Measurements from ENCODE around the gene RAB11FIP3. TPM values are rescaled to one million over a fixed set of nuclear protein-coding genes. Genes with fewer than 3 reads are reported as not detected.

Gene RAB11FIP3
- total RNA-seq, 2 donors from 2014 or later, result 19.9 to 43.8 TPM

- peaks cover 9 to 16% of the 10 kb centered on the region in 2 donors for H3K27me3 ChIP-seq
- no peak overlapping the region for H3K27ac ChIP-seq
- H3K9me3 ChIP-seq, result no peaks in the 10 kb centered on the region
- H3K36me3 ChIP-seq, result peaks cover 20% of the 10 kb centered on the region
- H3K4me1 ChIP-seq, result peaks cover 0 to 14% of the 10 kb centered on the region in 2 donors
- no peak for DNase-seq (ENCODE audit: low spot score)
- H3K4me3 ChIP-seq, result no peak overlapping the region
- TF ChIP-seq, protein P1, sequence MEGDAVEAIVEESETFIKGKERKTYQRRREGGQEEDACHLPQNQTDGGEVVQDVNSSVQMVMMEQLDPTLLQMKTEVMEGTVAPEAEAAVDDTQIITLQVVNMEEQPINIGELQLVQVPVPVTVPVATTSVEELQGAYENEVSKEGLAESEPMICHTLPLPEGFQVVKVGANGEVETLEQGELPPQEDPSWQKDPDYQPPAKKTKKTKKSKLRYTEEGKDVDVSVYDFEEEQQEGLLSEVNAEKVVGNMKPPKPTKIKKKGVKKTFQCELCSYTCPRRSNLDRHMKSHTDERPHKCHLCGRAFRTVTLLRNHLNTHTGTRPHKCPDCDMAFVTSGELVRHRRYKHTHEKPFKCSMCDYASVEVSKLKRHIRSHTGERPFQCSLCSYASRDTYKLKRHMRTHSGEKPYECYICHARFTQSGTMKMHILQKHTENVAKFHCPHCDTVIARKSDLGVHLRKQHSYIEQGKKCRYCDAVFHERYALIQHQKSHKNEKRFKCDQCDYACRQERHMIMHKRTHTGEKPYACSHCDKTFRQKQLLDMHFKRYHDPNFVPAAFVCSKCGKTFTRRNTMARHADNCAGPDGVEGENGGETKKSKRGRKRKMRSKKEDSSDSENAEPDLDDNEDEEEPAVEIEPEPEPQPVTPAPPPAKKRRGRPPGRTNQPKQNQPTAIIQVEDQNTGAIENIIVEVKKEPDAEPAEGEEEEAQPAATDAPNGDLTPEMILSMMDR (IDR thresholded peaks at IDR 0.05), result no peak
Measured at GRCh38 chr16:556474-557173, 131.2 kb downstream of the RAB11FIP3 start.

DNA sequence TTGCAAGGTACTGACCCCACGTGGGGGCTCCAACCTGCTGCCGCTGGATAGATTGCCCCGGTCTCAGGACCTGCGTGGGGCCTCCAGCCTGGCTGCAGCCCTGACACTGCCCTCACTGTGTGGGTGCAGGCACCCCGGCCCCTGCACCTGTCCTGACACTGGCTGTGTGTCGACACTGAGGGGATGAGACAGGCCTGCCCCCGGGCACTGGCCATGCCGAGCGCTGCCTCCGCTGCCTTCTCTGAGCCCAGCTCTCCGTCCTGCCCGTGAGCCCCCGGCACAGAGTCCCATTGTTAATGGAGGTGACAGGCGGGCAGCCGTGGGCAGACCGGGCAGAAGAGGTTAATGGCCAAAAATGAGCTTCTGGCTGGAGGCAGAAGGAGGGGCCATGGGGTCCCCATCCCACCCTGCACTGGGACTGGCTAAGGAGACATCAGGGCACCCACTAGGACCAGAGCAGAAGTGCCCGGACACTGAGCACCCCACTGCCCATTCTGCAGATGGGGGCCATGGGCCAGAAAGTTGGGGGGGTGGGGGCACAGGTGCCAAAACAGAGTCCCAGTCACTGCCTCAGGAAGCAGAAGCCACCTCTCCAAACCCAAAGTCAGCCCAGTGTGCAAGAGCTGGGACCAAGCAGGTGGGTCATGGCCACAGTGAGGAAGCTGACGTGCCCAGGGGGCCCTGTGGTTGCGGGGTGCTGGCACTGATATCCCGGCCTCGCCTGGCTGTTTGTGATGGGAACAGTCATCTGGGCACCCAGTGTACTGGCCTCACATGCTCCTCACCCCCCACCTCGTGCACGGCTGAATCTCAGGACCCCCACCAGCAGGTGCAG, 132.2 kb downstream of the RAB11FIP3 start:
- Histone ChIP-seq H3K27me3 (peaks cover 9 to 16% of the 10 kb centered on the region in 2 donors), H3K4me3 (no peak overlapping the region)
- TF ChIP-seq, protein P1 (IDR thresholded peaks at IDR 0.05), result no peak

DNA sequence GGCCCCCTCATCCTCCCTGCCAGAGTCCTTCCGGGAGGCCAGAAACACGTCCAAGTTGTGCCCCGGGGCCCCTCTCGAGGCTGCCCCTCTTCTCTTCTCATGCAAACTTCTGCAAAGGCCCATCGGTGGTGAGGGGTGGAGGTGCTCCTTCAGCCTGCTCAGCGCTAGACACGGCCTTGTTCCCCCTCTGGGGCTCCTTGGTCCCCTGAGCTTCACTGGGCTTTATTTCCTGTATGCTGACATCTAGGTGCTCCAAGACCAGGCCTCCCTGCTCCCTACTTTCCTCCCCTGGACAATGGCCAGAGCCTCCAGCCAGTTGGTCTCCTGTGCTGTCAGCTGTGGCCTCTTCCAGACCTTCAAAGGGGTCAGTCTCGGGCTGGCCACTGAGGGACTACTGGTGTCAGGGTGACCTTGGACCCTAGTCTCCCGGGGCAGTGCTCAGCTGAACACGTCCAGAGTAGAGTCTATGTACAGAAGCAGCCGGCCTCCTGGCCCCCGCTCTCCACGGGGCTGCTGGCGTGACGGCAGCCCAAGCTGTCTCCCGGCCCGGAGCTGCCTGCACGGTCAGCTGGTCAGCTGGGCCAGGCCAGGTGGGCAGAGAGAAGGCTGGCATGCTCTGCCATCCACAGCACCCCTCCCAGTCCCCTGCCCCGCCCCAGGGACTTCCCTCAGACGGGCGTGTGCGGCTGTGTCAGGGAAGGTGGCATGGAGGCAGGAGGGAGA, 133.0 kb downstream of the RAB11FIP3 start:
- DNase-seq (ENCODE audit: low spot score), result no peak
- H3K9me3 ChIP-seq, result no peaks in the 10 kb centered on the region
- TF ChIP-seq, protein P1 (IDR thresholded peaks at IDR 0.05), result no peak
- H3K4me3 ChIP-seq, result no peak overlapping the region
- peaks cover 9 to 16% of the 10 kb centered on the region in 2 donors for H3K27me3 ChIP-seq
- peaks cover 5% of the 10 kb centered on the region for H3K36me3 ChIP-seq
- peaks cover 0 to 14% of the 10 kb centered on the region in 2 donors for H3K4me1 ChIP-seq
- no peak overlapping the region for H3K27ac ChIP-seq

More for the DNA sequence above, 132.2 kb downstream of the RAB11FIP3 start:
- peaks cover 0 to 14% of the 10 kb centered on the region in 2 donors for H3K4me1 ChIP-seq
- H3K9me3 ChIP-seq, result no peaks in the 10 kb centered on the region
- DNase-seq (ENCODE audit: low spot score), result no peak
- H3K27ac ChIP-seq, result no peak overlapping the region
- H3K36me3 ChIP-seq, result peaks cover 9% of the 10 kb centered on the region

- Histone ChIP-seq H3K9me3 (no peaks in the 10 kb centered on the region), H3K4me1 (peaks cover 0 to 14% of the 10 kb centered on the region in 2 donors), H3K4me3 (no peak overlapping the region), H3K27ac (no peak overlapping the region), H3K36me3 (no peaks in the 10 kb centered on the region), H3K27me3 (peaks cover 9 to 16% of the 10 kb centered on the region in 2 donors)
- no peak for DNase-seq (ENCODE audit: low spot score)
- TF ChIP-seq, protein P1 (IDR thresholded peaks at IDR 0.05), result no peak
Measured at GRCh38 chr16:559021-559380, 133.6 kb downstream of the RAB11FIP3 start.

DNA sequence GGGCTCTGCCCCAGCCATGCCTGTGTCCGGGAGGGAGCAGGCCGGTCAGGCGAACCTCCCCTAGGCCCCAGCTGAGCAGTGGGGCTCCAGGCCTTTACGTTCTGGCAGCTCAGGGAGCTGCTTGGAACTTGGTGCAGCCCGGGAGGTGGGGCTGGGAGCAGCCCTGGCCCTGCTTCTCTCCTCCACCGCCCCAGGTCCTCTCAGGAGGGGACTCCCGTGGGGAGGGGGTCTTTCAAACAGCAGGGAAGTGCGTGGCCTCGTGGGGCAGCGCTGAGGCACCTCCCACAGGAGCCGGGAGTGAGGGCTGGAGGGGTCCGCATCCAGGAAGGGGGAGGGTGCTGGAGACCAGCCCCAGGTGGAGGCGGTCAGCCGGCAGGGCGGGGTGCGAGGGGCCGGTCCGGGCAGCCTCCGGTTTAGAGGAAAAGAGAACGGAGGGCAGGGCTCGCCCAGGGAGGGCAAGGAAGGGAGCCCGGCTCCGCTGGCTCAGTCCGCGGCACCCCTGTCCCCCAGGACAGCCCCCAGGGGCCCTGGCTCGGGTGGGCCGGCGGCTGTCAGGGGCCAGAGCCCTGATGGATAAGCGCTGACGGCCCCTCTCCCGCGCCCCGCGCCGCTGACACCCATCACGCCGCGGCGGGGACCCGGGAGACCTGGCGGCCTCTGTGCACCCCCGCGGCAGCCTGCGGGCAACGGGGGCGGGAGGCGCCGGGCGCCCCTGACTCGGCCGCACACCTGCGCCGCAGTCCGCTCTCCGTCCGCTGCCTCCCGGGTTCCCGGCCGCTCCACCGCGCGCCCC, 134.2 kb downstream of the RAB11FIP3 start:
- Histone ChIP-seq H3K27ac (no peak overlapping the region), H3K4me1 (peaks cover 0 to 14% of the 10 kb centered on the region in 2 donors), H3K27me3 (peaks cover 9 to 16% of the 10 kb centered on the region in 2 donors), H3K4me3 (no peak overlapping the region), H3K9me3 (no peaks in the 10 kb centered on the region), H3K36me3 (no peaks in the 10 kb centered on the region)
- TF ChIP-seq, protein P1 (IDR thresholded peaks at IDR 0.05), result no peak
- no peak for DNase-seq (ENCODE audit: low spot score)

Data from right atrium auricular region (tissue), 2 donors.